ENCODE measurements around the gene SNTA1.

DNA sequence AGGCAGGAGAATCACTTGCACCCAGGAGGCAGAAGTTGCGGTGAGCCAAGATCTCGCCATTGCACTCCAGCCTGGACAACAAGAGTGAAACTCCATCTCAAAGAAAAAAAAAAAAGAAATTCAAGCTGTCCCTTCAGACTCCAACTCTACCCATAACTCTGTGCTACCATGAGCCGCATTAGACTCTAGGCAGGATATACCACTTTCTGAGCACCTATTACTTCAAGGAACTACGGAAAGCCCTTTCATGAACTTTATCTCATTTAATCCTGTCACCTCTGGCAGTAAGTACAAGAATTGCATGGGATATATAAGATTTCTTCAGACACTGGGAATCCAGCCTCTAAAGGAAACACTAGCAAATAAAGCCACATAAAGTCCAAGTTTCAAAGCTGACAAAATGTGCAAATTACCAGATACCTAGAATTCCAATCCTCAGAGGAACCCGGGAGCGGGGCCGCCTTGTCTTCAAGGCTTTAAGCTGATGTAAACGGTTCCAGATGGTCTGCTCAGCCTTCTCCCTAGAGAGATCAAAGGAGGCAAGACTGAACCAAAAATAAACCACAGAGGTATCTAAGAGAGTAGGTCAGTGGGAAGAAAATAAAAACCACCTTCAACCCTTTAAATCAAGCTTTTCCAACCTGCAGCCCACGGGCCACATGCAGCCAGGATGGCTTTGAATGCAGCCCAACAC is 51.7 kb downstream of the SNTA1 start:
- no peak for TF ChIP-seq POLR2AphosphoS5 (IDR thresholded peaks at IDR 0.05; ENCODE audit: low read depth, low read length)
- TF ChIP-seq TAF1 (IDR thresholded peaks at IDR 0.05; ENCODE audit: borderline replicate concordance, insufficient read depth, low read length) = no peak
- no peak for TF ChIP-seq REST (IDR thresholded peaks at IDR 0.05; ENCODE audit: insufficient read depth in 1 of 2, low read depth in 2 of 2, low read length in 2 of 2)
- TF ChIP-seq FOXP2 (optimal IDR thresholded peaks at IDR 0.05; ENCODE audit: borderline replicate concordance, extremely low read depth, extremely low read length, insufficient read depth) = no peak
- TF ChIP-seq SIN3A (IDR thresholded peaks at IDR 0.05; ENCODE audit: borderline replicate concordance, insufficient read depth, low read length) = no peak

Measured in PFSK-1 (cell line).